Stimulated activated CD4-positive, alpha-beta T cell treated with anti-CD3 and anti-CD28 coated beads, Interleukin-1b, Interleukin-23, amount 100 ng/mL, for 4 hours (primary cell): Measurements from ENCODE around the gene PARVB.

Experiments
- DNase-seq, 2 donors: peaks; one replicate each; pipeline ENCODE4 v3.0.0-alpha.2; 2020; ENCODE audit warnings: low read depth in 2 of 2

Gene PARVB

DNA sequence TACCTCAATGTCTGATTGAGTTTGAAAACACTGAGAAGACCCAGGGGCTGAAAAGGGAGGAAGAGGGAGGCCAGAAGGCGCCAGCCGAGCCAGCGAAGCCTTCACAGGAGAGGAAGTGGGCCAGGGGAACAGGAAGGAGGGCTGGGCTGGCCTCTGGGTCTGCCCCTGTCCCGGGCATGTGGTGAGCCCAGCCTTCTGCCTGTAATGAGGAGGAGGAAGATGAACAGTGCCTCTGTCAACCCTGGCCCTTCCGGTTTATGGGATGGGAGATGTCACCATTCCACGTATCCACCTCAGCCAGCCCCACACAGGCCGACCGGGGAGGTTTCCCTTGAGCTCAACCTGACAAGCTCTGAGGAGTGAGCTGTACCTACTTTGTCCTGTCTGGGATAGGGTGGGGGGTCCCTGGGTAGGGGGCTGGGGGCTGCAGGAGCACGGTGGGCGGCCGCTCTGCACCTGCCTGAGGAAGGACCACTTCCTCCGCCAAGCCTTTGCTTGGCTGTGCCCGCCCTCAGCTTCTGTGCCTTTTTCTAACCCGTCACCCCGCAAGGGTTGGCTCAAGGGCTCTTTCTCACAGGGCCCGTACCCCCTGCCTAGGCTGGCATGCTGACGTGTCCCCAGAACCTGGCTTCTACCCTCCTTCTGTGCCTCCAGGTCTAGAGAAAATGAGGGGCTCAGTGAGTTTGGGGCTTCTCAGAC, 158.6 kb downstream of the PARVB start:
- no peak for DNase-seq

DNA sequence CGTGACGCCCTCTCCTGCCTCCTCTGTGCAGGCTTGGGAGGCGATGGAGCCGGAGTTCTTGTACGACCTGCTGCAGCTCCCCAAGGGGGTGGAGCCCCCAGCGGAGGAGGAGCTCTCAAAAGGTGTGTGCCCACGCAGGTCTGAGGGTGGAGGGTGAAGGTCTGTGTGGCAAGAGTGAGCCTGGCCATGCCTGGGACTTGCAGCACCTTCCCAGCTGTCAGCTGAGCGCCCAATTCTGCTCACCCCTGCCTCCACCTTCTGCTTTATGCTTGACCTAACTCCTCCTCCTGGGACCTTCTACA, 159.1 kb downstream of the PARVB start:
- no peak for DNase-seq

DNA sequence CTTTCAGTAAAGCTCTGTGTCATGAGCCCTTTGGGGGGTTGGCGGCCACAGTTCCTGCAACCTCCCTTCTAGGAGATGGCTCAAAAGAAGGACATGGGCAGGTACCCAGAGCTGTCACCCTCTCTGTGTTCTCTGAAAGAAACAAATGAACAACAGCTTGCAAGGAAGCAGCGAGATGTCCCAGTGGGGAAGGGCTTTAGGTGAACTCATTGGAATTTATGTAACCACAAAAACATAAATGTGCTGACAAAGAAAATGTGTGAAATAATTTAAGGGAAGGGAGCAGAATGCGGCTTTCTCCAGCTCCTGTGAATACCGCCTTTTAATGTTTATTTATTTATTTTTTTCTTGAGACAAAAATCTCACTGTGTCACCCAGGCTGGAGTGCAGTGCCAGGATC, 159.9 kb downstream of the PARVB start:
- no peak for DNase-seq

DNA sequence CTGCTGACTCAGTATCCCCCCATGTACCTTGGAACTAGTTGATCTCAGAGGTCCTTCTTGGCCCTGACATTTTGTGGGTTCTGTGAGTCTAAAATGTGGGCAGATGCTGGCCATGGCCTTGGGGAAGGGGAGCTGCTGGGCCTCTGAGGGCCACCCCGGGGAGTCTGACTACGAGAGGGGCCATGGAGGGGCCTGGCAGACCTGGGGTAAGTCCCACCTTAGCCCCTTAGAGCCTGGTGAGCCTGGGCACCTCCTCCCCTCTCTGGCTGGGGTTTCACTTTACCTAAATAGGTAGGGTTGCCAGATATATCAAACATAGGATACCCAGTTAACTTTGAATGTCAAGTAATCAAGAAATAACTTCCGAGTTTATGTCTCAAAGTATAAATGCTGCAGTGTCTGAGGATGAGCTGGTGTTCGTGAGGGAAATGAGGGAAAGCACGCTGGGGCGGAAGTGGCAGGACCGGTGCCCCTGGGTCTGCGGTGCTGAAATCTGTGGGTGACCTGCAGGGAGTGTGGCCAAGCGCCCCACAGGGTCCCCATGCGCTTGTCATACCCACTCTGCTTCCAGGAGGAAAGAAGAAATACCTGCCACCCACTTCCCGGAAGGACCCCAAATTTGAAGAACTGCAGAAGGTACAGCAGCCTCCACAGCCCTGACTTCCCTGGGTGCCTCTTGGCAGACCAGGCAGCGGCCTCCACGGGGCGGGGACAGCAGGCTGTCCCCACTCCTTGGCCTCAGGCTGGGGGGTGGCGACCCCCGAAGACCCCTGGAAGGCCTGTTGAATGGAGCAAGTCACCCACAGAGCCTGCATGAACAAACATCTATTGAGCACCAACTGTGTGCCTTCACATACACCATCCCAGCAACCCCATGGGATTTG, 161.4 kb downstream of the PARVB start:
- DNase-seq: no peak

DNA sequence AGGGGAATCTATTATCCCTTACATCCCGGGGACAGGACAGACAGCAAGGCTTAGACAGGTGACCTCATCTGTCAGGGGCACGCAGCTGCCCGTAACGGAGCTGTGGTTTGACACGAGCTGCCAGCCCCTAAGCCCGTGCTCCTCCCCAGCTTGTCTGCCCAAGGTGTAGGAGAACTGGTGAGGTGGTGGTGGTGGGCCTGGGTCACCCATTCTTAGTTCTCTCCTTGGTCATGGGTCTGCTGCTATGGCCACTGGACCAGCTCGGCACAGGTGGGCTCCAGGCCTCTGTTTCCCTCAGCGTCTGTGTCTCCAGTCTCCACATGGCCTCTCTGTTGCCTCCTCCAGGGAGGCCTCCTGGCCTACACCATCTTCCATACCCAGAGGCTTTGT, 162.0 kb downstream of the PARVB start:
- no peak for DNase-seq

DNA sequence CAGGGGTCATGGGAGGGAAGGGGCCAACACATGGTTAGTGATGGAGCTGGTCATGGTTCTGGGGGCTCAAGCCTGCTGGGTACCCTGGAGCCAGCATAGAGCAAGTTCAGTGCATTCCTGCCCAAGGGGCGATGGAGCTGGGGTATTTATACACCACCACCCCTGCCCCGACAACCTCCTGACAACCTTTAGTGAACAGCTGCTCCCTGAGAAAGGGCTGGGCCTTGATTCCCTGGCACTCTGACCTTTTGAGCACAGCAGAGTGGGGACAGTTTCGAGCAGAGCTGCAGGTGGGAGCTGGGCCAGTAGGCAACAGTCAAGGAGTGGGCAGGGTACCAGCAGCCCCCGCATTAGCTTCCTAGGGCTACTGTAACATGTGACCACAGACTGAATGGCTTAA, 162.6 kb downstream of the PARVB start:
- DNase-seq: no peak

DNA sequence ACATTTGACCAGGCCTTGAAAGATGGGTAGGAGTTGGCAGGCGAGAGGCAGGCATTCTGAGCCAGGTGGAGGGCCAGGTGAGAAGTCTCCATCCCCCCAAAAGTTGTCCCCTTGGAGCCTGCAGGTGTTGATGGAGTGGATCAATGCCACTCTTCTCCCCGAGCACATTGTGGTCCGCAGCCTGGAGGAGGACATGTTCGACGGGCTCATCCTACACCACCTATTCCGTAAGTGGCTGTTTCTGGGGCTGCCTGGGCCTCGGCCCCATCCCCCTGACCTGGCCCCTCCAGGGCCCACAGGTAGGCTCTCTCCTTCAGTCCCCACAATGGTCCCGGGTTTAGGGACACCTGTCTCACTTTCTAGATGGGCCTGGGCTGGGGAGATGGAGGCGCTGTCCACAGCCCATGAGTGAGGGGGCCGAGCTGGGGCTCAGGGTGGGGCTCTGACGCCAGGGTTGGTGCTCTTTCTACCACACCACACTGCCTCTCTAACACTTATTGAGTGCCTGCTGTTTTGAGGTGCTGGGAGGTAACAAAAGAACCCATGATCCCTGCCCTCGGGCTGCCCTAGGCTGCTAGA, 163.6 kb downstream of the PARVB start:
- DNase-seq: no peak

DNA sequence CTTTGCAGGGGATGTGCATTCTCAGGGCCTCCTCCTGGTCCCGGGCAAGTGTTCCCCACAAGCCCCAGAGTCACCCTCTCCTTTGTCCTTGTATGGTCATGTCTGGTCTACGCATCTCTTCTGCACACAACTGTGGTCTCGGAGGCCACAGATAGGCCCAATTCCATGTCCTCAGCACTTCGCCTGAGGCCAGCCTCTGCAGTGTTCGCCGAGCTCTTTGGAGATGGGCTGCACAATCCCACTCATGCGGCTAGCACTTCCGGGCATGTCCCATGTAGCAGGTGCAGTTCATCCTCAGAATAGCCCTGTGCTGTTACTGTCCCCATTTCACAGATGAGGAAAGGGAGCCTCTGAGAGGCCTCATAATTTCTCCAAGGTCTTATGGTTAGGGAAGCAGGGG, 164.2 kb downstream of the PARVB start:
- DNase-seq: no peak

DNA sequence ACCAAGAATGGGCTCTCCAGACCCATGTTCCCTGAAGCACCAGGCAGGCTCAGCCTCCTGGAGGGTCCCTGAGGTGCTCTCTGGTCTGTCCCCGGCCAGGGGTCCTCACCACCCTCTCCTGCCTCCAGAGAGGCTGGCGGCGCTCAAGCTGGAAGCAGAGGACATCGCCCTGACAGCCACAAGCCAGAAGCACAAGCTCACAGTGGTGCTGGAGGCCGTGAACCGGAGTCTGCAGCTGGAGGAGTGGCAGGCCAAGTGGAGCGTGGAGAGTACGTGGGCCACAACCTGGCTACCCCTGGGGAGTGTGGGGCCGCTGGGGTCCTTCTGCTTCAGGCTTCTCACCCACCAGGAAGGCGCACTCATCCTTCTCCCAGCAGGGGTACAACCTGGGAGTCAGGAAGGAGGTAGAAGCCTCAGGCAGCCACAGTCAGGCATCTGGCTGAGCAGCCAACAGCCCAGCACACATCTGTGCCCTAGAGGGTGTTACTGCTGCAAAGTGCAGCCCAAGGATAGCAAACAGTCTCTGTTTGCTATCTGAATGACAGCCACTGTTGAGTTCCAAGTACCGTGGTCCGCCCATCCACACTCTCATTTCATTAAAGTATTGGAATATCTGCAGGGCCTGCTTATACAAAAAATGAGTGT, 165.0 kb downstream of the PARVB start:
- no peak for DNase-seq

DNA sequence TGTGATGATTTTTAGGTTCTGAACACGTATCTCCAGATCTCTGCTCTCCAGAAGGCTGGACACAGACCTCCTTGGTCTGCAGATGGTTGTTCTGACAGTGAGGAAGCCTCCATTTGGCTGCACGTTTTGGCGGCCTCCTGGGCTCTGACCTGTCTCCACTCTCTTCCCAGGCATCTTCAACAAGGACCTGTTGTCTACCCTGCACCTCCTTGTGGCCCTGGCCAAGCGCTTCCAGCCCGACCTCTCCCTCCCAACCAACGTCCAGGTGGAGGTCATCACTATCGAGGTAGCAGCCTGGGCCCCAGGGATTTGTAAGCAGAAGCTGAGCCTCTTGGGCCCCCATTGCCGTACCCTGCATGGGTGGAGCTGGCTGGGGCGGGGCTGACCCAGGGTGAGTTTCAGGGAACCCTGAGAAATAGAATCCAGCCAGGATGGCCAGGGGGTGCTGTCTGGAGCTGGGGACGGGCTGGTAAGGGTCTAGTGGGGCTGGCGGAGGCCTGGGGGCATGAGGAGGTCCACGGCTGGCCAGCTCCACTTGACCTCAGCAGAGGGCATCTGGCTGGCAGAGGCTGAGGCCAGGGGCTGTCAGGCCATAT, 166.4 kb downstream of the PARVB start:
- DNase-seq: no peak

DNA sequence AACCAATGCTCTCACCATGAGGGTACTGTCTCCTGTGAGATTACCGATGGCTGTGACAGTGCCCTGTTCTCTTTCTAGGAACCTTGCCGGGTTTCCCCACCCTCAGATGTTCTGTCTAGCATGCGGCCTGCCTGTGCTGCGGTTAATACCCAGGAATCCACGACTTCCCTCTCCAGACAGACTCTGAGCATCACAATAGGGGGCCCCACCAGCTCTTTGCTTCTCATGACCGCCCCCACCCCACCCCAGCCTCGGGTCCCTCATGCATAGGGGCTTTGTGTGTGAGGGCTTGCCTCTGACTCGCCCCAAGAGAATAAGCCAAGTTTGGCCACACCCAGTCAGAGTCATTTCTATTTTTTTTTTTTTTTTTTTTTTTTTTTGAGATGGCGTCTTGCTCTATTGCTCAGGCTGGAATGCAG, 166.9 kb downstream of the PARVB start:
- no peak for DNase-seq

DNA sequence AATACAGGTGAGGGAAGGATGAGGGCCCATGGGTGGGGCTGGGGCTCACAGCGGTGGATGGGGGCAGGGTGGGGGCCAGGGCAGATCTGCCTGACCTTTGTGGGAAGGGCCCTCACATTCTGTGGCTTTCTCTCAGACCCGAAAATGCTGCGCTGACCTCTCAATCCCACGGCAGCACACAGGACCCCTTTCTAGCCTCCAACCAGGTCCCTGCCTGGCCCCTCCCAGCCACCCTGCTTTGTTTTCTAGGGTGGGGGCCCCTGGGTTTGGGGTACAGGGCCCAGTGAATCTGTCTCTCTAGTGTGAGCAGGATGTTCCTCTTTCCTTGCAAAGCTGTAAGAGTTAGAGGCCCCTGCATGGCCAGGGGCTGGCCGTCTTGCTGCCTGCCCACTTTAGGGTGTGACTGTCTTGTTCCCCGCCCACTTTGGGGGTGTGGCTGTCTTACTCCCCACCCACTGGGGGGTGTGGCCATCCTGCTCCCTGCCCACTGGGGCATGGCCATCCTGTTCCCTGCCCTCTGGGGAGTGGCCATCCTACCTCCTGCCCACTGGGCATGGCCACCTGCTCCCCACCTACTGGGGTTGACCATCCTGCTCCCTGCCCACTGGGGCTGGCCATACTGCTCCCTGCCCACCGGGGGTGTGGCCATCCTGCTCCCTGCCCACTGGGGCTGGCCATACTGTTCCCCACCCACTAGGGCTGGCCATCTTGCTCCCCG, 168.2 kb downstream of the PARVB start:
- DNase-seq: no peak

DNA sequence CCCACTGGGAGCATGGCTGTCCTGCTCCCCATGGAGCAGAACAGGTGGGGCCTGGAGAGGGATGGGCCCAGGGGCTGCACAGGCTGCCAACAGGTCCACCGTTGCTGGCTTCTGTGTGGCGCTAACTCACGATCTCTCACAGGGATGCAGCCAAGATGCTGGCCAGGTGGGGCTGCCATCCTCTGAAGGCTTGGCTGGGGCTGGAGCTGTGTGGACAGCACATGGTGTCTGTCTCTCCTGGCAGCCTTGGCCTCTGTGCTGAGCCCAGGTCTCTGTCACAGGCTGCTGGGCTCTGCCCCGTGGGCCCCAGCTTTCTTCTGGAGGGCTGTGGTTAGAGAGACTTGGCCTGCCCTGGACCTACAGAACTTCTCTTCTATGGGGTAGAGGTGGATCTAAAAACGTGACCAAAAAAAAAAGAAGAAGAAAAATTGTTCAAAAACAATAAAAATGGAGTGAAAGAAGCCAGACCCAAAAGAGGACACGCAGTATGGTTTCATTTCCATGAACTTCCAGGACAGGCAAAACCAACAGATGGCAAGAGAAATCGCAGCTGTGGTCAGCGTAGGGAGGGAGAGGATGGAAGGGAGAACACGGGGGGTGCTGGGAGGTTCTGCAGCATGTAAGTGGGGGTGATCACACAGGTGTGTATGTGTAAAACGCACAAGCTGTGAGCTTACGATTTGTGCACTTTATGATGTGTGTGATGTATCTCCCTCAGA, 168.9 kb downstream of the PARVB start:
- no peak for DNase-seq

DNA sequence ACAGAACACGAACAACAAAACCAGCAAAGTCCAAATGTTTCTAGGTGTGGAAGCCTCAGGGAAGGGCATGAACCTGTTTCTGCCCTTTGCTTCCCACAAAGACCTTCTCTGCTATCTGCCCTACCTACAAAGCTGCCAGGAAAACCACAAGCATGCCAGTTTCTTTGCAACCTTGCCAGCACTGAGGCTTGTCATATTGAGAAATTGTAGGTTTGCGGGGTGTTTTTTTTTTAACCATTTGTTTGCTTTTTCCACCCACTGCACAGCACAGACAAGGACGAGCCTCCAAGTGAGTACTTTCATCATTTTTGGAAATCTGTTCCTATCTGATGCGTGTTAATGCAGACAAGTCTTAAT, 169.4 kb downstream of the PARVB start:
- no peak for DNase-seq

DNA sequence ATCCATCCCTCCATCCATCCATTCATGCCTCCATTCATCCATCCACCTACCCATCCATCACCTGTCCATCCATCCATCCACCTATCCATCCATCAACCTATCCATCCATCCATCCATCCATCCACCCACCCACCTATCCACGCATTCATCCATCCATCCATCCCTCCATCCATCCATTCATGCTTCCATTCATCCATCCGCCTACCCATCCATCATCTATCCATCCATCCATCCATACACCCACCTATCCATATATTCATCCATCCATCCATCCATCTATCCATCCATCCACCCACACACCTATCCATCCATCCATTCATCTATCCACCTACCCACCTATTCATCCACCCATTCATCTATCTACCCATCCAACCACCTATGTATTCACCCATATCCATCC, 170.5 kb downstream of the PARVB start:
- no peak for DNase-seq

DNA sequence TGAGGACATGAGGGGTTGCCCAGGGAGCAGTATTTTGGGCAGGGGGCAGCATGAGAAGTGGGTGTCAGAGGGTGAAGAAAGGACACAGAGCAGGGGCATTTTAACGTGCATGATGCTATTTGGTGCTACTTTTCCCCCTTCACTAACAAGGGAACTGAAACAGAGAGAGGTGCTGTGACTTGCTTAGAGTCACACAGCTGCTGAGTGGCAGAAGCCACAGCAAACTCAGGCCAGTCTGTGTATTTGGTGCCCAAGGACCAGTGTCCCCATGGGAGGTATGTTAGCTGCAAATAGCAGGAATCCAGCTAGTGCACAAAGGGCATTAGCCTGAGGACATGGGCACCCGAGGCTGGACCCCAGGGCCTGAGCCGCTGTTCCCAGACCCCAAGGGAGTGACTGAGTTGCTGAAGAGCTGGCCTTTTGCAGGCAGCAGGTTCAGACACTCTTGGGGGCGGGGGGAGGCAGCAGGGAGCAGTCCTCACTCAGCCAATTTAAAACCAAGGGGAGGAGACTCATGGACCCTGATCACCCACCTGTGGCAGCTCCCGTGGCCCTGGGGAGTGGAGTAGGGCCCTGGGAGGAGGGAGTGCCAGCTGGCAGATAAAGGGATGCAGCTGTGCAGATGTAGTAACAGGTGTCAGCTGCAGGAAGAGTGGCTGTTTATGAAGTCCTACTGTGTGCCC, 171.2 kb downstream of the PARVB start:
- DNase-seq: no peak

DNA sequence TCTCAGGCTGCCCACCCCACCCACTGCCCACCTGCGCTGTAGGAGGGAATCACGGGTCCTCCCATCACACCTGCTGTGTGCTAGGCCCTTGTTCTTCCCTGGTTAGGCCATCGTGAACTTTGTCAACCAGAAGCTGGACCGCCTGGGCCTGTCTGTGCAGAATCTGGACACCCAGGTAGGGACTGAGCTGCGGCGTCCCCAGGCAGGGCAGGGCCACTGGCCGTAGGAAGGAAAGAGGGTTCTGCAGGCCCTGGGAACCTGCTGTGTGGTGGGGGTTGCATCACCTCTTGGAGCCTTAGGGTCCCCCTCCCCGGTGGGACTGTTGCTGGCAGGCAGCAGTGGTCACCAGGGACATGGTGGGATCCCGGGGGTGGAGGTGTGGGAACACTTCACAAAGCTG, 172.1 kb downstream of the PARVB start:
- DNase-seq: no peak

DNA sequence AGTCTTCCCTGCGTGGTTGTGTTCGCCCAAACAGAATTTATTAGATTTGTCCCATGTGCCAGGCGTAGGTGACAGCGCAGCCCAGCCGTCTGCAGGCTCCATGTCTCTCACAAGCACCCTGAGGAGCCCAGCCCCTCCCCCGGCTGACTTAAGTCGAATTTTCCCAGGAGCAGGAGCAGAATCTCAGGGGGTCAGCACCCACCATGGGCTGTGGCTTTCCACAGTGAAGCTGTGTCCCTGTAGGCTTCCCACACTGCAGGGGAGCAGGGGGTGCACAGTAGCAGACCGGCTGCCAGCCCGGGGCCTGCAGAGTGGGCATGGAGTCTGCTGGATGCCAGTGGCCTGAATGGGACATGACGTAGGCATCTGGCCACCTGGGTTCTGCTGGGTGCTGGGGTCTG, 172.6 kb downstream of the PARVB start:
- no peak for DNase-seq

DNA sequence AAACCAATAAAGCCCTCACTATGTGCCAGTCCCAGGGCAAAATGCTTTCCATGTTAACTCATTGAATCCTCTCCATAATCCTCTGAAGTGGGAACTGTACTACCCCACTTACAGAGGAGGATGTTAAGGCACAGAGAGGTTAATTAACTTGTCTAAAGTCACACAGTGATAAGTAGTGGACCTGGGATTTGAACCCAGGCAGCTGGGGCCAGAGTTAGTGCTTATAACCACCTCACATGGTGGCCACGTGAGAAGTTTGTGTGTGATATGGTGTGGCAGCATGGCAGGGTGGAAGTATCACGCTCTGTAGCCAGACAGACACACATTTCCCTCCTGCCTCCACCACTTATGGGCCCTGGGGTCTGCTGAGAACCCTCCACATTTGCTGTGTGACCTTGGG, 173.2 kb downstream of the PARVB start:
- no peak for DNase-seq

DNA sequence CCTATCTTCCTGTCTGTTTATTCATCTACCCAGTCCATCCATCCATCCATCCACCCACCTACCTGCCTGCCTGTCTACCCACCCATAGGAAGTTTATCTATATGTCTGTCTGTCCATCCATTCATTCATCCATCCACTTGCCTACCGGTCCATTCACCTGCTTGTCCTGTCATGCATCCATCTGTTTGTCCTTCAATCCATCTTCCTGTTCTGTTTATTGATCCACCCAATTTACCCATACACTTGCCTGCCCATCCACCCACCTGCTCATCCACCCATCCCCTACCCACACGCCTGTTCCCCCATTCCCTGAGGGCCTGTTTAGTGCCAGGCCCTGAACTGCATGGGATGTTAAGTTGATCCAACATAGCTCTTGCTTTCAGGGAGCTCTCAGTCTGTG, 175.1 kb downstream of the PARVB start:
- DNase-seq: no peak

DNA sequence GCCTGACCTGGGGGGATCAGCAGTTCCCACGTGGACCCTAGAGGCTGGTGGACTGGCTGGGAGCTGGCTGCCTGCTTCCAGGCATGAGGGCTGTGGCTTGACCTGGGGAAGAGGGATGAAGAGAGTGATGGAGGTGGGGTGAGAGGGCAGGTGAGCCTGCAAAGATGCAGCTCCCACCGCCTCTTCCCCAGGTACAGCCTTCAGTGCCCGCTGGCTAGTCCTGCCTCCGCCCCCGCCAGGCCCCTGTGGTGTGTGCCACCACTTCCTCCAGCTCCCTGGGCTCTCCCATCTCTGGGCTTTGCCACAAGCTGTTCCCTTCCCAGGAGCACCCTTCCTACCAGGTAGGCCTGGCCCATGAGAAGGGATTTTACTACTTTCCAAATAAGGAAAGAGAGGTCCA, 175.8 kb downstream of the PARVB start:
- no peak for DNase-seq
